K562 (cell line): Measurements from ENCODE around the gene VWA7. TPM values are rescaled to one million over a fixed set of nuclear protein-coding genes. Genes with fewer than 3 reads are reported as not detected.

Experiments used
- CBX5 ChIP-seq: IDR thresholded peaks from 2 replicates; pipeline ENCODE4 v1.6.1; 2014; ENCODE audit warnings: low read depth, borderline replicate concordance
- CTCFL ChIP-seq: IDR thresholded peaks from 2 replicates; pipeline ENCODE4 v1.6.1; 2011; ENCODE audit warnings: borderline replicate concordance, low read depth, mild to moderate bottlenecking, moderate library complexity, low read length; ENCODE audit not compliant: insufficient read depth, poor library complexity, severe bottlenecking
- HIVEP1 ChIP-seq: fragments of 250-450 bp; sonication (Bioruptor Pico); IDR thresholded peaks from 2 replicates; pipeline ENCODE4 v1.4.0; 2020; ENCODE audit warnings: mild to moderate bottlenecking
- KDM2B ChIP-seq: fragments of 250-450 bp; sonication (Bioruptor Pico); IDR thresholded peaks from 2 replicates; pipeline ENCODE4 v1.8.0; 2021; ENCODE audit warnings: mild to moderate bottlenecking, moderate library complexity
- KDM4B ChIP-seq, 2 experiments: fragments of 450-650 bp in 1 of 2; sonication (generic) in 1 of 2; IDR thresholded peaks; 2 replicates each; pipeline ENCODE4 v1.6.1; 2016 to 2017; ENCODE audit warnings: borderline replicate concordance in 2 of 2, antibody characterized with exemption in 1 of 2, low read depth in 1 of 2, mild to moderate bottlenecking in 1 of 2
- MBD2 ChIP-seq: sonication (generic); IDR thresholded peaks from 2 replicates; pipeline ENCODE4 v1.6.1; 2016; ENCODE audit warnings: low read depth, borderline replicate concordance
- MYNN ChIP-seq, 2 experiments: sonication (generic); formaldehyde crosslinking in 1 of 2; IDR thresholded peaks; 2 replicates each; pipeline versions ENCODE4 v1.5.0 to v1.6.1; 2016 to 2020; ENCODE audit warnings: antibody characterized with exemption in 1 of 2, missing genetic modification reagents in 1 of 2
- NCOA4 ChIP-seq: fragments of 450-650 bp; IDR thresholded peaks from 2 replicates; pipeline ENCODE4 v1.6.1; 2018; ENCODE audit warnings: mild to moderate bottlenecking; ENCODE audit not compliant: partially characterized antibody
- NRF1 ChIP-seq, 2 experiments: fragments of 450-650 bp; IDR thresholded peaks in 1 of 2; conservative IDR thresholded peaks in 1 of 2; 2 replicates each; pipeline ENCODE4 v1.6.1; 2014; ENCODE audit warnings: mild to moderate bottlenecking in 2 of 2
- OTX1 ChIP-seq: fragments of 450-650 bp; formaldehyde crosslinking; IDR thresholded peaks from 2 replicates; pipeline ENCODE4 v1.4.0; 2022; ENCODE audit warnings: mild to moderate bottlenecking
- PHTF2 ChIP-seq: fragments of 250-450 bp; sonication (Bioruptor Pico); IDR thresholded peaks from 2 replicates; pipeline ENCODE4 v1.5.0; 2021; ENCODE audit warnings: mild to moderate bottlenecking
- PYGO2 ChIP-seq: fragments of 450-650 bp; IDR thresholded peaks from 2 replicates; pipeline ENCODE4 v1.6.1; 2016; ENCODE audit warnings: mild to moderate bottlenecking, missing genetic modification characterization, moderate library complexity, missing compliant biosample characterization
- SRSF1 ChIP-seq: fragments of 200-400 bp; formaldehyde crosslinking; IDR thresholded peaks from 2 replicates; pipeline ENCODE4 v1.6.1; 2017; ENCODE audit warnings: mild to moderate bottlenecking, low read depth, low read length, moderate library complexity
- STAG1 ChIP-seq: sonication (generic); formaldehyde crosslinking; IDR thresholded peaks from 2 replicates; pipeline ENCODE4 v1.5.0; 2020; ENCODE audit warnings: missing genetic modification reagents, borderline replicate concordance
- TAF15 ChIP-seq: fragments of 200-400 bp; formaldehyde crosslinking; IDR thresholded peaks from 2 replicates; pipeline ENCODE4 v1.6.1; 2017; ENCODE audit warnings: mild to moderate bottlenecking, low read depth, low read length, moderate library complexity
- ZEB2 ChIP-seq: fragments of 450-650 bp; IDR thresholded peaks from 2 replicates; pipeline ENCODE4 v1.6.1; 2016
- ZNF224 ChIP-seq: sonication (generic); formaldehyde crosslinking; IDR thresholded peaks from 2 replicates; pipeline ENCODE4 v1.8.0; 2022; ENCODE audit warnings: mild to moderate bottlenecking, missing genetic modification reagents
- ZNF584 ChIP-seq: fragments of 200-800 bp; sonication (Bioruptor generic); IDR thresholded peaks from 2 replicates; pipeline ENCODE4 v1.6.1; 2016; ENCODE audit warnings: low read depth, mild to moderate bottlenecking, missing genetic modification characterization, missing compliant biosample characterization
- ZNF586 ChIP-seq: fragments of 450-650 bp; formaldehyde crosslinking; conservative IDR thresholded peaks from 2 replicates; pipeline ENCODE4 v1.4.0; 2020; ENCODE audit warnings: mild to moderate bottlenecking, moderate library complexity
- ZNF592 ChIP-seq: fragments of 450-650 bp; IDR thresholded peaks from 2 replicates; pipeline ENCODE4 v1.6.1; 2017; ENCODE audit warnings: antibody characterized with exemption, mild to moderate bottlenecking
- ZNF717 ChIP-seq: fragments of 250-450 bp; sonication (Bioruptor Pico); IDR thresholded peaks from 2 replicates; pipeline ENCODE4 v1.5.0; 2021
- ZZZ3 ChIP-seq: fragments of 450-650 bp; IDR thresholded peaks from 2 replicates; pipeline ENCODE4 v1.6.1; 2016; ENCODE audit warnings: antibody characterized with exemption, mild to moderate bottlenecking, moderate library complexity
- polyA plus RNA-seq, 8 experiments: library from polyadenylated mRNA; depleted of rRNA in 4 of 8; stranded (reverse) in 5 of 8; unstranded in 3 of 8; fragments of >200 nt; fragmentation: Nextera tagmentation in 2 of 8; fragmentation: Illumina TruSeq in 1 of 8; extraction: Ambion mirVana in 2 of 8; extraction: Trizol in 1 of 8; gene quantifications; 2 replicates each; pipeline versions ENCODE4 v1.2.1 to v1.2.3, GENCODE V29; 2011 to 2014; ENCODE audit warnings: inconsistent platforms in 1 of 8, missing spikeins in 1 of 8
- total RNA-seq, 7 experiments: library from RNA; depleted of rRNA in 6 of 7; stranded (reverse); fragments of >200 nt in 6 of 7; fragmentation: Illumina TruSeq in 2 of 7; extraction: Trizol in 2 of 7; gene quantifications; 2 replicates each; pipeline versions ENCODE4 v1.2.1 to v1.2.3, GENCODE V29; 2011 to 2021; ENCODE audit warnings: low replicate concordance in 1 of 7

VWA7 gene
- total and polyA plus RNA-seq, 9 of the 15 experiments (the other 6 are each of a cell fraction or from before 2014, with no cell fraction given) = 0.18 to 2.9 (median 0.95) TPM

- TF ChIP-seq CTCFL = no peak
- TF ChIP-seq ZNF717 = no peak
- TF ChIP-seq SRSF1 = peak; percentile 80; the same call in 1 of the 2 replicates
- TF ChIP-seq ZNF224 (CRISPR knock-in tag) = peak; percentile 91; the same call in 1 of the 2 replicates
- no peak for TF ChIP-seq TAF15
- TF ChIP-seq MYNN (IDR thresholded peaks at IDR 0.05) = no peak
- no peak for TF ChIP-seq MYNN (CRISPR knock-in tag; IDR thresholded peaks at IDR 0.05)
- TF ChIP-seq CBX5 = no peak
- TF ChIP-seq PYGO2 (tag) = no peak
- no peak for TF ChIP-seq ZNF584 (CRISPR knock-in tag)
- no peak for TF ChIP-seq ZZZ3
- TF ChIP-seq NRF1 (conservative IDR thresholded peaks at IDR 0.05 in 1 of 2, IDR thresholded peaks at IDR 0.05 in 1 of 2) = peak; percentile 99
- TF ChIP-seq ZEB2 = no peak
- TF ChIP-seq ZNF586 (CRISPR knock-in tag) = 0 out of 2 replicates have a peak, but pooled peaks have one; percentile 14
- TF ChIP-seq MBD2 = no peak
- TF ChIP-seq ZNF592 = no peak
- no peak for TF ChIP-seq PHTF2 (CRISPR knock-in tag)
- TF ChIP-seq NCOA4 = no peak
- TF ChIP-seq KDM4B (IDR thresholded peaks at IDR 0.05; ENCODE audit: borderline replicate concordance in 2 of 2, low read depth in 1 of 2) = no peak
- TF ChIP-seq OTX1 (CRISPR knock-in tag) = peak; percentile 82; the same call in 1 of the 2 replicates
- peak; percentile 74; the same call in 1 of the 2 replicates for TF ChIP-seq KDM2B
- TF ChIP-seq HIVEP1 = no peak; the same call in 1 of the 2 replicates
- TF ChIP-seq STAG1 (CRISPR knock-in tag) = no peak
These were observed 37.3 kb downstream of the VWA7 start, which contains the start of gene MSH5 (continued) for GRCh38 chr6:31739639-31740396.
